ENCODE measurements around the gene DNAJC1. TPM values are rescaled to one million over a fixed set of nuclear protein-coding genes. Genes with fewer than 3 reads are reported as not detected.
A peak's percentile ranks its signal among the peaks of the same experiment; 100 is the strongest.

DNAJC1 gene
- total and polyA plus RNA-seq, 2 of the 4 experiments (the other 2 are of a cell fraction): 12.7 to 13.3 TPM

- TF ChIP-seq FOS (IDR thresholded peaks at IDR 0.05; ENCODE audit: low read depth, low read length) (0 out of 2 replicates have a peak, but pooled peaks have one; percentile 21), USF2 (IDR thresholded peaks at IDR 0.05; ENCODE audit: low read depth, low read length) (no peak), RAD21 (IDR thresholded peaks at IDR 0.05; ENCODE audit: low read length) (no peak), CEBPB (IDR thresholded peaks at IDR 0.05; ENCODE audit: low read depth, low read length) (no peak)
- Histone ChIP-seq H4K5ac (ENCODE audit: low read depth, low read length) (no peak overlapping the region), H2BK5ac (ENCODE audit: low read depth, low read length, poor library complexity, severe bottlenecking) (no peak overlapping the region), H3K27me3 (ENCODE audit: control insufficient read depth, insufficient read depth, low read length) (no peaks in the 10 kb centered on the region), H2AFZ (replicated peaks; ENCODE audit: low read length, poor library complexity) (no peak overlapping the region), H2BK15ac (ENCODE audit: low read depth, low read length) (no peak overlapping the region), H3K79me1 (ENCODE audit: low read depth in 1 of 2, low read length in 2 of 2) (peaks cover 19 to 20% of the 10 kb centered on the region in 2 experiments), H4K91ac (ENCODE audit: insufficient read depth, low read depth, low read length) (no peak overlapping the region), H3K4me3 (ENCODE audit: insufficient read depth, low read depth, low read length) (no peak overlapping the region), H3K9me3 (ENCODE audit: control insufficient read depth, insufficient read depth, low read length) (peaks cover 3% of the 10 kb centered on the region; the same call in 1 of the 2 replicates), H2AK9ac (replicated peaks; ENCODE audit: low read depth, low read length, poor library complexity) (no peak overlapping the region), H3K56ac (ENCODE audit: extremely low read depth, insufficient read depth, low read length) (no peak overlapping the region), H2BK20ac (ENCODE audit: low read depth, low read length) (no peak overlapping the region), H3K23ac (ENCODE audit: low read depth, low read length) (no peak overlapping the region), H2AK5ac (ENCODE audit: low read depth, low read length) (no peak overlapping the region), H3K36me3 (ENCODE audit: control insufficient read depth, insufficient read depth, low read length) (no peaks in the 10 kb centered on the region), H3K14ac (replicated peaks; ENCODE audit: low read depth, low read length) (no peak overlapping the region), H3K4ac (ENCODE audit: low read depth, low read length) (no peak overlapping the region), H4K8ac (ENCODE audit: low read depth in 2 of 2, low read length in 2 of 2) (no peak overlapping the region), H3K4me1 (ENCODE audit: control insufficient read depth, insufficient read depth, low read length) (peaks cover 3% of the 10 kb centered on the region; the same call in 1 of the 2 replicates), H3K4me2 (ENCODE audit: low read depth, low read length) (no peak overlapping the region), H4K20me1 (ENCODE audit: insufficient read depth, low read length) (no peaks in the 10 kb centered on the region), H2BK120ac (ENCODE audit: low read depth, low read length) (no peak overlapping the region), H3K9ac (ENCODE audit: low read depth, low read length) (no peak overlapping the region), H3K27ac (ENCODE audit: insufficient read depth, low read length) (no peak overlapping the region), H3K18ac (ENCODE audit: low read depth, low read length) (no peak overlapping the region), H3K9me1 (ENCODE audit: insufficient read depth, low read length) (no peaks in the 10 kb centered on the region; the same call in 1 of the 2 replicates)
- ATAC-seq (ENCODE audit: low read depth) (peak; percentile 85), DNase-seq (peak; percentile 56)
- BruUV-seq (replicated peaks): no TSS peak
- in situ Hi-C loops (cut with MboI; ENCODE audit: low sequenced_read_pairs) (no loop called here), dilution Hi-C loops (cut with HindIII; ENCODE audit: low sequenced_read_pairs, unreplicated experiment) (no loop called here), intact Hi-C loops (cut with micrococcal nuclease) (no loop called here)
- CTCF ChIA-PET: interaction anchor here (0.6 kb wide), 2 partner anchors 1131 to 1310 kb away, joined by 3 read pairs; no protein-coding TSS in a partner anchor
- WGBS, 2 experiments (ENCODE audit: extremely low coverage in 2 of 2, insufficient read length in 1 of 2): no CpG with 5 or more reads among the region's 1 CpG
- POLR2A ChIA-PET (ENCODE audit: unreplicated experiment): no interaction called here
Observed at GRCh38 chr10:21934307-21934706, 69.2 kb downstream of the DNAJC1 start.

All from IMR-90 (cell line).